ENCODE results near the gene CSRNP3.

Gene CSRNP3

DNA sequence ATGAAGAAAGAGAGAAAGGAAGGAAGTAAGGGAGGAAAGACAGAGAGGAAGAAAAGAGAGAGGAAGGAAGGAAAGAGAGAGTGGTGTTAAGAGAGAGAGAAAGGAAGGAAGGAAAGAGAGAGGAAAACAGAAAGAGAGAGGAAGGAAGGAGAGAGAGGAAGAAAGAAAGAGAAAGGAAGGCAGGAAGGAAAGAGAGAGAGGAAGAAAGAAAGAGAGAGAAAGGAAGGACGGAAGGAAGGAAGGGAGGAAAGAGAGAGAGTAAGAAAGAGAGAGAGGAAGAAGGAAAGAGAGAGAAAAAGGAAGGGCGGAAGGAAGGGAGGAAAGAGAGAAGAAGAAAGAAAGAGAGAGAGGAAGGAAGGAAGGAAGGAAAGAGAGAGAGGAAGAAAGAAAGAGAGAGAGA is 197.1 kb downstream of the CSRNP3 start:
- TF ChIP-seq, protein P1, sequence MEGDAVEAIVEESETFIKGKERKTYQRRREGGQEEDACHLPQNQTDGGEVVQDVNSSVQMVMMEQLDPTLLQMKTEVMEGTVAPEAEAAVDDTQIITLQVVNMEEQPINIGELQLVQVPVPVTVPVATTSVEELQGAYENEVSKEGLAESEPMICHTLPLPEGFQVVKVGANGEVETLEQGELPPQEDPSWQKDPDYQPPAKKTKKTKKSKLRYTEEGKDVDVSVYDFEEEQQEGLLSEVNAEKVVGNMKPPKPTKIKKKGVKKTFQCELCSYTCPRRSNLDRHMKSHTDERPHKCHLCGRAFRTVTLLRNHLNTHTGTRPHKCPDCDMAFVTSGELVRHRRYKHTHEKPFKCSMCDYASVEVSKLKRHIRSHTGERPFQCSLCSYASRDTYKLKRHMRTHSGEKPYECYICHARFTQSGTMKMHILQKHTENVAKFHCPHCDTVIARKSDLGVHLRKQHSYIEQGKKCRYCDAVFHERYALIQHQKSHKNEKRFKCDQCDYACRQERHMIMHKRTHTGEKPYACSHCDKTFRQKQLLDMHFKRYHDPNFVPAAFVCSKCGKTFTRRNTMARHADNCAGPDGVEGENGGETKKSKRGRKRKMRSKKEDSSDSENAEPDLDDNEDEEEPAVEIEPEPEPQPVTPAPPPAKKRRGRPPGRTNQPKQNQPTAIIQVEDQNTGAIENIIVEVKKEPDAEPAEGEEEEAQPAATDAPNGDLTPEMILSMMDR (IDR thresholded peaks at IDR 0.05; ENCODE audit: control insufficient read depth, insufficient read depth, low read depth, low read length, missing control alignments): no peak
- no peak for DNase-seq (ENCODE audit: low read depth)

DNA sequence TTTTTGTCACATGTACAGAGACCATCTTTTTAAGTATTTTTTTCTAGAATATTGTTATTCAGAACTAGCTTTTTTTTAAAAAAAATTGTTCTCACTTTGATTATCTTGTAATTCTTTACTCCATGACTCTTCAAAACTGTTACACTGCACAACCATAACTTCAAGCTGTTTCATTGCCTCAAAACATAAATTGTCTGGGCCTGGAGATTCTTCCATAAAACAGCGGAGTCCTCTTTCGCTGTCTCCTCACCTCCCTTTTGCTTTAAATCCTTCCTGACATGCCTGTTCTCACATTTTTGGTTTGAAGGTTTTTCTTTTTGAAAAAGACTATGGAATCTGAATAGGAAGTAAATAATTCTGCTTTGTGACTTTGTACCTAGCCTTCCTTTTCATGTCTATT is 197.9 kb downstream of the CSRNP3 start:
- H3K4me3 ChIP-seq (ENCODE audit: control insufficient read depth, low read depth, low read length): no peak overlapping the region
- TF ChIP-seq, protein P1 (IDR thresholded peaks at IDR 0.05; ENCODE audit: control insufficient read depth, insufficient read depth, low read depth, low read length, missing control alignments): no peak
- DNase-seq (ENCODE audit: low read depth): no peak

More for the DNA sequence above, 197.1 kb downstream of the CSRNP3 start:
- no peak overlapping the region for H3K4me3 ChIP-seq (ENCODE audit: control insufficient read depth, low read depth, low read length)

DNA sequence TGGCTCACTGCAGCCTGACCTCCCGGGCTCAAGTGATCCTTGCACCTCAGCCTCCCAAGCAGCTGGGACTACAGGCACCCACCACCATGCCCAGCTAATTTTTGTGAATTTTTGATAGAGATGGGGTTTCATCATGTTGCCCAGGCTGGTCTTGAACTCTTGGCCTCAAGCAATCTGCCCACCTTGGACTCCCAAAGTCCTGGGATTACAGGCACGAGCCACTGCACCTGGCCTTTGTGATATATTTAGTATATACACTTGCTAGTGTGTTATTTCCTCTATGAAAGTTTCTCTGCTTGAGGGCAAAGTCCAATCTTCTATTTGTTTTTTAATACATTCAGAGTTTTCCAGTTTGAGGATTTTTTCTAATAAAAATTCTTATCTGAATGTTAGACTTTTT is 205.3 kb downstream of the CSRNP3 start:
- TF ChIP-seq, protein P1 (IDR thresholded peaks at IDR 0.05; ENCODE audit: control insufficient read depth, insufficient read depth, low read depth, low read length, missing control alignments): no peak
- DNase-seq (ENCODE audit: low read depth): no peak
- no peak overlapping the region for H3K4me3 ChIP-seq (ENCODE audit: control insufficient read depth, low read depth, low read length)

DNA sequence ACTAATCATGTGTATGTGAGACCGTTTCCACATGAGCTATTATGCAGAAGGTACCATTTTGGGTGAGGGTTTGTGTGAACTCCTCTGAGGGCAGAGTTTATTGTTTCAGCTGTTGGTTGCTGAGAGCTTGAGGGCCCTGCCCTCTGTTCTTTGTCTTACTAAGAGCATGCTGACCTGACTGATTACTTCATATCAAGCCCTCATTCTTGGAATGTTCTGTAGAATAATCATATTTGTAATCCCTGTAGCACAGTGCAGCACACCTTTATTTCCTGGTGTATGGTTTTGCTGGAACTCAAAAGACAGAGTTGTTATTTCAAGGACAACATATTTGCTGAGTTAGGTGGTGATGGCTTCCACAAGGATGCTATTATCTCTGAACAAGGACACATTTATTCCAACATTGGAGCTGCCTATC is 206.1 kb downstream of the CSRNP3 start:
- no peak for DNase-seq (ENCODE audit: low read depth)
- TF ChIP-seq, protein P1 (IDR thresholded peaks at IDR 0.05; ENCODE audit: control insufficient read depth, insufficient read depth, low read depth, low read length, missing control alignments): no peak
- H3K4me3 ChIP-seq (ENCODE audit: control insufficient read depth, low read depth, low read length): no peak overlapping the region

DNA sequence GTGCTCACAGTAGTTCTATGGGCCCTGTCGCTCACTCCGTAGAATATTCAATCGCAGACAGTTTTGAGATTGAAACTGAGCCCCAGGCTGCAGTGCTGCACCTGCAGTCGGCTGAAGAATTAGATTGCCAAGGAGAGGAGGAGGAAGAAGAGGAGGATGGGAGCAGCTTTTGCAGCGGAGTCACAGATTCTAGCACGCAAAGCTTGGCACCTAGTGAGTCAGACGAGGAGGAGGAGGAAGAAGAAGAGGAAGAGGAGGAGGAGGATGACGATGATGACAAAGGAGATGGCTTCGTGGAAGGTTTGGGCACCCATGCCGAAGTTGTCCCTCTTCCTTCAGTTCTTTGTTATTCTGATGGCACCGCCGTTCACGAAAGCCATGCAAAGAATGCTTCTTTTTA is 209.4 kb downstream of the CSRNP3 start:
- TF ChIP-seq, protein P1 (IDR thresholded peaks at IDR 0.05; ENCODE audit: control insufficient read depth, insufficient read depth, low read depth, low read length, missing control alignments): no peak
- no peak for DNase-seq (ENCODE audit: low read depth)
- H3K4me3 ChIP-seq (ENCODE audit: control insufficient read depth, low read depth, low read length): no peak overlapping the region

DNA sequence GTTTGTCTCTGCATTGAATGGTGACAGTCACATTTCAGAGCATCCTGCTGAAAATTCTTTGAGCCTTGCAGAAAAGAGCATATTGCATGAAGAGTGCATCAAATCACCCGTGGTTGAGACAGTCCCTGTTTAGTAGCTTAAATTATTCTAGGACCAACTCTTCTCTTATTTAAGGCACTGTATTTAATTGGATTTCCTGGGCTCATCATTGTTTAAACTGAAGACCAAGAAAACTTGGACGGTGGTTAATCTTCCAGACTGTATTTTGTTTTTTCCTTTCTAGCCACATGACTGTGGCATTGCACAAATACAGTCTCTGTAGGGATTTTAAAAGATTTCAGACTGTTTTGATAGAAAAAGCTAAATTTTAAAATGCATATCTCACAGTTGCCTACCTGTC is 210.1 kb downstream of the CSRNP3 start:
- TF ChIP-seq, protein P1 (IDR thresholded peaks at IDR 0.05; ENCODE audit: control insufficient read depth, insufficient read depth, low read depth, low read length, missing control alignments): no peak
- no peak overlapping the region for H3K4me3 ChIP-seq (ENCODE audit: control insufficient read depth, low read depth, low read length)
- no peak for DNase-seq (ENCODE audit: low read depth)

DNA sequence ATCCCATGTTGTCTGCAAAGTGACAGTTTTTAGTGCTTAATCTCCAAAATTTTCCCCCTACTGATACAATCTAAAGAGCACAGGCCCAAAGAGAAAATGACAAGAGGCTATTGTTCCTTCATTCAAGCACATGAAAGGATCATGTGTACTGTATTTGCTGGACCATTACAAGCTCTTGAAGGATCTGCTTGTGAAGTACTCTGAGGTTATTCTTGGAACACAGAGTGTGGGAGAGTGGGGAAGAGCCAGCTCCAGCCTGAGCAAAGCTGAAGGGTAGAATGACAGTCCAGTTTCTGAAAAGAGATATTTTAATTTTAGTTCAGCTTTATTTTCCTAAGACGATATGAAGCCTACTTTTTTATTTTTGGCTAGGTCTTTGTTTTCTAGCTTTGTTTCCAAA is 212.3 kb downstream of the CSRNP3 start:
- no peak for DNase-seq (ENCODE audit: low read depth)

More for the DNA sequence above, 212.3 kb downstream of the CSRNP3 start:
- H3K4me3 ChIP-seq (ENCODE audit: control insufficient read depth, low read depth, low read length): no peak overlapping the region
- TF ChIP-seq, protein P1 (IDR thresholded peaks at IDR 0.05; ENCODE audit: control insufficient read depth, insufficient read depth, low read depth, low read length, missing control alignments): no peak
